Liver (tissue), 9 donors: ENCODE results near the gene B4GALT6. TPM values are rescaled to one million over a fixed set of nuclear protein-coding genes. Genes with fewer than 3 reads are reported as not detected.

Experiments used
- DNase-seq: peaks from one replicate; pipeline ENCODE4 v3.0.0-alpha.2; 2017; ENCODE audit warnings: low spot score
- H3K27ac ChIP-seq, 2 donors: one replicate each; pipeline ENCODE4 v1.7.0; 2013; ENCODE audit warnings: inconsistent platforms in 2 of 2, low read length in 2 of 2, control low read depth in 1 of 2, low read depth in 1 of 2, mild to moderate bottlenecking in 1 of 2
- H3K27me3 ChIP-seq, 4 donors: one replicate each; pipeline versions ENCODE4 v1.6.1 to v1.7.0; 2013; ENCODE audit warnings: low read length in 3 of 4, inconsistent platforms in 1 of 4, mild to moderate bottlenecking in 1 of 4, moderate library complexity in 1 of 4; ENCODE audit not compliant: control insufficient read depth in 4 of 4, insufficient read depth in 4 of 4
- H3K36me3 ChIP-seq, 4 donors: one replicate each; pipeline versions ENCODE4 v1.6.1 to v1.7.0; 2013; ENCODE audit warnings: low read length in 3 of 4, mild to moderate bottlenecking in 3 of 4, low read depth in 1 of 4, moderate library complexity in 1 of 4; ENCODE audit not compliant: control insufficient read depth in 4 of 4, insufficient read depth in 3 of 4
- H3K4me1 ChIP-seq, 4 donors: one replicate each; pipeline versions ENCODE4 v1.6.1 to v1.7.0; 2013; ENCODE audit warnings: low read length in 3 of 4, mild to moderate bottlenecking in 3 of 4, moderate library complexity in 1 of 4; ENCODE audit not compliant: control insufficient read depth in 4 of 4, insufficient read depth in 4 of 4
- H3K4me3 ChIP-seq, 3 donors: one replicate each; pipeline versions ENCODE4 v1.6.1 to v1.7.0; 2013; ENCODE audit warnings: low read length in 3 of 3, control low read depth in 1 of 3, low read depth in 1 of 3, mild to moderate bottlenecking in 1 of 3
- H3K9ac ChIP-seq, 2 donors: one replicate each; pipeline ENCODE4 v1.7.0; 2013; ENCODE audit warnings: low read length in 2 of 2, mild to moderate bottlenecking in 2 of 2, moderate library complexity in 2 of 2, control low read depth in 1 of 2, low read depth in 1 of 2
- H3K9me3 ChIP-seq, 4 donors: one replicate each; pipeline versions ENCODE4 v1.6.1 to v1.7.0; 2013; ENCODE audit warnings: low read length in 3 of 4; ENCODE audit not compliant: control insufficient read depth in 4 of 4
- ATF3 ChIP-seq: IDR thresholded peaks from 2 replicates; pipeline ENCODE4 v1.6.1; 2016; ENCODE audit warnings: antibody characterized with exemption
- CTCF ChIP-seq: fragments of 150-350 bp; IDR thresholded peaks from 2 replicates; pipeline ENCODE4 v1.5.1; 2017; ENCODE audit warnings: improper control_type of control experiment, low read depth, low read length; ENCODE audit not compliant: missing input control
- EGR1 ChIP-seq, 2 donors: IDR thresholded peaks; 2 replicates each; pipeline ENCODE4 v1.6.1; 2016 to 2018; ENCODE audit warnings: antibody characterized with exemption in 2 of 2, low read depth in 2 of 2
- FOXA1 ChIP-seq: IDR thresholded peaks from 2 replicates; pipeline ENCODE4 v1.6.1; 2016; ENCODE audit warnings: antibody characterized with exemption
- FOXA2 ChIP-seq: IDR thresholded peaks from 2 replicates; pipeline ENCODE4 v1.6.1; 2016; ENCODE audit warnings: antibody characterized with exemption
- GABPA ChIP-seq, 2 donors: IDR thresholded peaks in 1 of 2; conservative IDR thresholded peaks in 1 of 2; 2 replicates each; pipeline ENCODE4 v1.6.1; 2016; ENCODE audit warnings: antibody characterized with exemption in 2 of 2, mild to moderate bottlenecking in 1 of 2, moderate library complexity in 1 of 2
- HNF4A ChIP-seq, 2 donors: conservative IDR thresholded peaks; 2 replicates each; pipeline ENCODE4 v1.6.1; 2016; ENCODE audit warnings: antibody characterized with exemption in 2 of 2, mild to moderate bottlenecking in 2 of 2
- JUND ChIP-seq, 2 donors: IDR thresholded peaks; 2 replicates each; pipeline ENCODE4 v1.6.1; 2016; ENCODE audit warnings: antibody characterized with exemption in 2 of 2
- MAX ChIP-seq: IDR thresholded peaks from 2 replicates; pipeline ENCODE4 v1.6.1; 2016; ENCODE audit warnings: antibody characterized with exemption
- NR2F2 ChIP-seq: IDR thresholded peaks from 2 replicates; pipeline ENCODE4 v1.6.1; 2016; ENCODE audit warnings: antibody characterized with exemption
- RAD21 ChIP-seq, 2 donors: IDR thresholded peaks; 2 replicates each; pipeline ENCODE4 v1.6.1; 2016; ENCODE audit warnings: antibody characterized with exemption in 2 of 2, mild to moderate bottlenecking in 2 of 2
- REST ChIP-seq: IDR thresholded peaks from 2 replicates; pipeline ENCODE4 v1.6.1; 2016; ENCODE audit warnings: antibody characterized with exemption, mild to moderate bottlenecking
- RXRA ChIP-seq, 2 donors: IDR thresholded peaks; 2 replicates each; pipeline ENCODE4 v1.6.1; 2017 to 2018; ENCODE audit warnings: antibody characterized with exemption in 2 of 2, mild to moderate bottlenecking in 1 of 2
- SP1 ChIP-seq: IDR thresholded peaks from 2 replicates; pipeline ENCODE4 v1.6.1; 2018; ENCODE audit warnings: antibody characterized with exemption, mild to moderate bottlenecking
- TAF1 ChIP-seq: conservative IDR thresholded peaks from 2 replicates; pipeline ENCODE4 v1.6.1; 2016; ENCODE audit warnings: antibody characterized with exemption, mild to moderate bottlenecking
- YY1 ChIP-seq: IDR thresholded peaks from 2 replicates; pipeline ENCODE4 v1.6.1; 2016; ENCODE audit warnings: antibody characterized with exemption, mild to moderate bottlenecking
- ZBTB33 ChIP-seq: IDR thresholded peaks from 2 replicates; pipeline ENCODE4 v1.6.1; 2016; ENCODE audit warnings: antibody characterized with exemption
- WGBS: extraction: QIAGEN DNeasy Blood & Tissue Kit; methylation state at CpG from one replicate; pipeline ENCODE4 v1.1.7; 2013; 5-methylcytosine and 5-hydroxymethylcytosine counted together
- polyA plus RNA-seq, 2 donors: library from polyadenylated mRNA; stranded (reverse) in 1 of 2; unstranded in 1 of 2; fragments of 200-250 nt in 1 of 2; fragments of >200 nt in 1 of 2; fragmentation: Nextera tagmentation in 1 of 2; extraction: Ambion mirVana in 1 of 2; gene quantifications; one replicate each; pipeline versions ENCODE4 v1.2.1 to v1.2.3, GENCODE V29; 2013 to 2015
- total RNA-seq, 2 donors: library from RNA; depleted of rRNA; stranded (reverse); fragments of >200 nt; gene quantifications; one replicate each; pipeline ENCODE4 v1.2.3, GENCODE V29; 2014
- donor health status: healthy.
- donor health status: healthy.
- donor health status: healthy.
- donor health status: healthy.
- donor health status: healthy.

Gene B4GALT6
- total and polyA plus RNA-seq, 4 donors, result 0.48 to 4.2 (median 0.61) TPM

GRCh38 chr18:31710826-31711225 is 26.4 kb upstream of the B4GALT6 start:
- H3K4me3 ChIP-seq, result no peak overlapping the region
- DNase-seq, result no peak
- TF ChIP-seq YY1 (no peak), ATF3 (no peak), JUND (IDR thresholded peaks at IDR 0.05) (no peak), RXRA (IDR thresholded peaks at IDR 0.05) (no peak), GABPA (IDR thresholded peaks at IDR 0.05 in 1 of 2, conservative IDR thresholded peaks at IDR 0.05 in 1 of 2) (no peak), ZBTB33 (no peak), TAF1 (no peak), SP1 (no peak), CTCF (no peak), FOXA1 (no peak), HNF4A (conservative IDR thresholded peaks at IDR 0.05) (no peak), FOXA2 (no peak), REST (no peak), EGR1 (IDR thresholded peaks at IDR 0.05; ENCODE audit: low read depth in 2 of 2) (no peak), RAD21 (IDR thresholded peaks at IDR 0.05) (no peak), NR2F2 (no peak)
- H3K9me3 ChIP-seq, result no peaks in the 10 kb centered on the region
- H3K27ac ChIP-seq, result no peak overlapping the region
- WGBS, result 81% methylated on average over 3 of the region's 3 CpGs
- peaks cover 0 to 4% (median 0%) of the 10 kb centered on the region in 4 donors for H3K4me1 ChIP-seq
- H3K9ac ChIP-seq, result no peak overlapping the region
- no peaks in the 10 kb centered on the region for H3K27me3 ChIP-seq
- no peaks in the 10 kb centered on the region for H3K36me3 ChIP-seq

- DNase-seq, result no peak
- TF ChIP-seq EGR1 (IDR thresholded peaks at IDR 0.05; ENCODE audit: low read depth in 2 of 2) (no peak), YY1 (no peak), SP1 (no peak), MAX (no peak), FOXA2 (no peak), FOXA1 (no peak), HNF4A (conservative IDR thresholded peaks at IDR 0.05) (no peak), NR2F2 (no peak), TAF1 (no peak), RAD21 (IDR thresholded peaks at IDR 0.05) (no peak)
- Histone ChIP-seq H3K9me3 (no peaks in the 10 kb centered on the region), H3K4me1 (peaks cover 0 to 4% (median 0%) of the 10 kb centered on the region in 4 donors), H3K9ac (no peak overlapping the region), H3K4me3 (no peak overlapping the region), H3K36me3 (no peaks in the 10 kb centered on the region), H3K27ac (no peak overlapping the region), H3K27me3 (no peaks in the 10 kb centered on the region)
Measured at GRCh38 chr18:31707815-31708214, 23.4 kb upstream of the B4GALT6 start.
